LNCAP (cell line): Measurements from ENCODE around the gene FAM89B.

Source experiments
- CTCF ChIP-seq: fragments of 450-650 bp; IDR thresholded peaks from 2 replicates; pipeline ENCODE4 v1.5.1; 2017; ENCODE audit warnings: mild to moderate bottlenecking

Gene FAM89B

GRCh38 chr11:65573391-65574079 is 1.2 kb downstream of the FAM89B start:
- TF ChIP-seq CTCF: no peak

- TF ChIP-seq CTCF: peak; percentile 93
Measured at GRCh38 chr11:65574109-65574810, 1.9 kb downstream of the FAM89B start.

- no peak for TF ChIP-seq CTCF
Measured at GRCh38 chr11:65574811-65575567, 2.7 kb downstream of the FAM89B start.

GRCh38 chr11:65575568-65576231 is 3.4 kb downstream of the FAM89B start, which contains the start of gene EHBP1L1:
EHBP1L1 (plus strand) TSS chr11:65576053; CDS start chr11:65576303, 250 bp downstream.
- no peak for TF ChIP-seq CTCF

GRCh38 chr11:65576232-65576866 is 4.0 kb downstream of the FAM89B start:
- TF ChIP-seq CTCF: no peak

- no peak for TF ChIP-seq CTCF
Measured at GRCh38 chr11:65576867-65577755, 4.8 kb downstream of the FAM89B start.
